H9 (cell line): Measurements from ENCODE around the gene TMEM47. TPM values are rescaled to one million over a fixed set of nuclear protein-coding genes. Genes with fewer than 3 reads are reported as not detected.

Experiments used
- DNase-seq: peaks from one replicate; pipeline ENCODE4 v3.0.0-alpha.2; 2017
- H2AFZ ChIP-seq: one replicate; pipeline ENCODE4 v1.6.1; 2013; ENCODE audit warnings: mild to moderate bottlenecking, low read length, control low read depth, moderate library complexity
- H2AK5ac ChIP-seq: 2 replicates; pipeline ENCODE4 v1.6.1; 2013; ENCODE audit warnings: low read length, control low read depth, mixed read lengths; ENCODE audit not compliant: insufficient read length
- H2BK120ac ChIP-seq: one replicate; pipeline ENCODE4 v1.6.1; 2013; ENCODE audit warnings: low read depth, mild to moderate bottlenecking, low read length, control low read depth, inconsistent platforms; ENCODE audit not compliant: poor library complexity, severe bottlenecking
- H2BK12ac ChIP-seq: 2 replicates; pipeline ENCODE4 v1.6.1; 2013; ENCODE audit warnings: low read length, control low read depth, mixed read lengths, low read depth; ENCODE audit not compliant: insufficient read length
- H2BK15ac ChIP-seq: 2 replicates; pipeline ENCODE4 v1.6.1; 2013; ENCODE audit warnings: low read depth, low read length, control low read depth
- H2BK20ac ChIP-seq: one replicate; pipeline ENCODE4 v1.6.1; 2013; ENCODE audit warnings: low read depth, mild to moderate bottlenecking, low read length, control low read depth, inconsistent platforms; ENCODE audit not compliant: poor library complexity, severe bottlenecking
- H2BK5ac ChIP-seq: 2 replicates; pipeline ENCODE4 v1.6.1; 2013; ENCODE audit warnings: low read length, control low read depth, mixed read lengths; ENCODE audit not compliant: insufficient read length
- H3K14ac ChIP-seq: 2 replicates; pipeline ENCODE4 v1.6.1; 2013; ENCODE audit warnings: low read length, control low read depth; ENCODE audit not compliant: insufficient read depth
- H3K18ac ChIP-seq: 2 replicates; pipeline ENCODE4 v1.6.1; 2013; ENCODE audit warnings: low read depth, mild to moderate bottlenecking, mixed read lengths, low read length, control low read depth; ENCODE audit not compliant: insufficient read length
- H3K23ac ChIP-seq: 2 replicates; pipeline ENCODE4 v1.6.1; 2013; ENCODE audit warnings: low read length, control low read depth, mixed read lengths, low read depth; ENCODE audit not compliant: insufficient read length
- H3K23me2 ChIP-seq: 2 replicates; pipeline ENCODE4 v1.6.1; 2013; ENCODE audit warnings: low read depth, mild to moderate bottlenecking, mixed read lengths, low read length, control low read depth; ENCODE audit not compliant: insufficient read length, poor library complexity, severe bottlenecking
- H3K27ac ChIP-seq: 2 replicates; pipeline ENCODE4 v1.5.1; 2013; ENCODE audit warnings: low read length, control low read depth, mixed read lengths, low read depth; ENCODE audit not compliant: insufficient read length
- H3K27me3 ChIP-seq: 2 replicates; pipeline ENCODE4 v1.6.1; 2013; ENCODE audit warnings: low read length, control low read depth, inconsistent platforms; ENCODE audit not compliant: insufficient read depth
- H3K4ac ChIP-seq: 2 replicates; pipeline ENCODE4 v1.6.1; 2013; ENCODE audit warnings: low read depth, mild to moderate bottlenecking, control low read depth, inconsistent platforms, low read length, moderate library complexity
- H3K4me1 ChIP-seq: 2 replicates; pipeline ENCODE4 v1.6.1; 2013; ENCODE audit warnings: low read length, control low read depth, inconsistent platforms; ENCODE audit not compliant: insufficient read depth
- H3K4me2 ChIP-seq: 2 replicates; pipeline ENCODE4 v1.6.1; 2013; ENCODE audit warnings: low read length, control low read depth, mixed read lengths; ENCODE audit not compliant: insufficient read length, insufficient read depth
- H3K56ac ChIP-seq: 2 replicates; pipeline ENCODE4 v1.6.1; 2013; ENCODE audit warnings: low read depth, mild to moderate bottlenecking, mixed read lengths, low read length, control low read depth; ENCODE audit not compliant: insufficient read length
- H3K79me1 ChIP-seq: 2 replicates; pipeline ENCODE4 v1.6.1; 2013; ENCODE audit warnings: low read depth, mild to moderate bottlenecking, moderate library complexity, low read length, control low read depth, inconsistent platforms; ENCODE audit not compliant: insufficient read depth, poor library complexity, severe bottlenecking
- H3K79me2 ChIP-seq: 2 replicates; pipeline ENCODE4 v1.6.1; 2013; ENCODE audit warnings: low read length, control low read depth, inconsistent platforms; ENCODE audit not compliant: insufficient read depth
- H3K9ac ChIP-seq: 2 replicates; pipeline ENCODE4 v1.6.1; 2013; ENCODE audit warnings: low read length, control low read depth, mixed read lengths; ENCODE audit not compliant: insufficient read length; ENCODE audit errors: extremely low read depth
- H3K9me3 ChIP-seq: one replicate; pipeline ENCODE4 v1.6.1; 2013; ENCODE audit warnings: low read depth, low read length, inconsistent platforms; ENCODE audit not compliant: control insufficient read depth
- H3T11ph ChIP-seq: one replicate; pipeline ENCODE4 v1.6.1; 2013; ENCODE audit warnings: mild to moderate bottlenecking, low read length, control low read depth, inconsistent platforms
- H4K20me1 ChIP-seq: one replicate; pipeline ENCODE4 v1.6.1; 2013; ENCODE audit not compliant: control insufficient read depth, insufficient read length, insufficient read depth
- H4K5ac ChIP-seq: 2 replicates; pipeline ENCODE4 v1.6.1; 2013; ENCODE audit warnings: low read depth, mild to moderate bottlenecking, mixed read lengths, low read length, control low read depth; ENCODE audit not compliant: insufficient read length
- H4K8ac ChIP-seq: replicated peaks from 2 replicates; pipeline ENCODE4 v1.6.1; 2013; ENCODE audit warnings: low read length, control low read depth, mixed read lengths, low read depth; ENCODE audit not compliant: insufficient read length
- H4K91ac ChIP-seq: 2 replicates; pipeline ENCODE4 v1.6.1; 2013; ENCODE audit warnings: low read depth, mild to moderate bottlenecking, moderate library complexity, mixed read lengths, low read length, control low read depth; ENCODE audit not compliant: insufficient read length
- H3K27ac Mint-ChIP-seq, 3 experiments: 2 replicates in 2 of 3; 3 replicates in 1 of 3; pipeline ENCODE4 v1.8.0; 2020 to 2021; ENCODE audit warnings: mixed read lengths in 3 of 3, mild to moderate bottlenecking in 1 of 3, moderate library complexity in 1 of 3
- H3K27me3 Mint-ChIP-seq: 2 replicates; pipeline ENCODE4 v1.8.0; 2021; ENCODE audit warnings: low read depth, mild to moderate bottlenecking, moderate library complexity, mixed read lengths
- H3K36me3 Mint-ChIP-seq, 3 experiments: 2 replicates in 2 of 3; 3 replicates in 1 of 3; pipeline ENCODE4 v1.8.0; 2020 to 2021; ENCODE audit warnings: low read depth in 3 of 3, mixed read lengths in 3 of 3; ENCODE audit not compliant: insufficient read depth in 1 of 3
- H3K4me1 Mint-ChIP-seq, 2 experiments: 2 replicates each; pipeline ENCODE4 v1.8.0; 2020; ENCODE audit warnings: mixed read lengths in 2 of 2
- H3K4me3 Mint-ChIP-seq, 2 experiments: 2 replicates in 1 of 2; 3 replicates in 1 of 2; pipeline ENCODE4 v1.8.0; 2020 to 2021; ENCODE audit warnings: mild to moderate bottlenecking in 2 of 2, mixed read lengths in 2 of 2, moderate library complexity in 1 of 2
- H3K9me3 Mint-ChIP-seq, 2 experiments: 2 replicates in 1 of 2; 3 replicates in 1 of 2; pipeline ENCODE4 v1.8.0; 2020; ENCODE audit warnings: mild to moderate bottlenecking in 2 of 2, mixed read lengths in 2 of 2, moderate library complexity in 1 of 2
- WGBS: extraction: QIAGEN DNeasy Blood & Tissue Kit; methylation state at CpG from one replicate; pipeline ENCODE4 v1.1.7; 2013; ENCODE audit warnings: missing lambda C conversion rate, low lambda C conversion rate, mixed read lengths; ENCODE audit not compliant: insufficient read length; ENCODE audit errors: extremely low coverage; 5-methylcytosine and 5-hydroxymethylcytosine counted together
- total RNA-seq: library from RNA; stranded (reverse); gene quantifications from 2 replicates; pipeline ENCODE4 v1.2.1, GENCODE V29; 2021
- TF ChIP-seq, protein P1 (sequence below): fragments of 200-600 bp; sonication (generic); conservative IDR thresholded peaks from 3 replicates; pipeline ENCODE4 v1.8.0; 2021; ENCODE audit warnings: antibody characterized with exemption, mild to moderate bottlenecking

The TMEM47 gene
- total RNA-seq, 1 experiment from 2014 or later, result 26.0 TPM

DNA sequence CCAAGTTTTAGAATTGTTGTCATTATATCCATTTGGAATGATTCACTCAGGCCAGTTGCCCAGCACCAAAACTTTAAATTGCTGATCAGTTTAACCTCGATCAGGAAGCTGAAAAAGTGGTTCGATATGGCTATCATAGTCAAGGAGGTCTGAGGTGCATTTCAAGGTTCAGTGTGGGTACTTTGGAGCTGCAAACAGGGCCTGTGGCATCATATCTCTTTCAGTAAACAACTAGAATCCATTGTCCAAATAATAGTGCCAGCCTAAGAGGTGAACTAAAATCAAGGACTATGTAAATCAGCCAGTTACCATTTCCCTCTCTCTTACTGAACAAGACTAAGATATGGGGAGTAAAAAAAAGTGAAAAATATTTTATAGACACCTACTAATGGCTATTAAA is 14.2 kb downstream of the TMEM47 start:
- H2BK20ac ChIP-seq, result no peak overlapping the region
- H3K23ac ChIP-seq, result no peak overlapping the region
- Mint-ChIP-seq H3K4me3 (no peak overlapping the region), H3K4me1 (peaks cover 20 to 35% of the 10 kb centered on the region in 2 experiments), H3K36me3 (peaks cover 0 to 4% (median 0%) of the 10 kb centered on the region in 3 experiments; a peak in 2 of 7 replicates), H3K27me3 (no peaks in the 10 kb centered on the region), H3K9me3 (peaks cover 2 to 36% of the 10 kb centered on the region in 2 experiments; a peak in 4 of 5 replicates), H3K27ac (no peak overlapping the region)
- H3K79me1 ChIP-seq, result no peaks in the 10 kb centered on the region
- H2BK5ac ChIP-seq, result no peak overlapping the region
- no peak overlapping the region for H3K9ac ChIP-seq
- H3K79me2 ChIP-seq, result peaks cover 7% of the 10 kb centered on the region; the same call in 1 of the 2 replicates
- no peak overlapping the region for H4K8ac ChIP-seq
- no peak overlapping the region for H3T11ph ChIP-seq
- no peak overlapping the region for H2AK5ac ChIP-seq
- H3K4me1 ChIP-seq, result no peaks in the 10 kb centered on the region
- H4K20me1 ChIP-seq, result no peaks in the 10 kb centered on the region
- no peak overlapping the region for H3K14ac ChIP-seq
- H3K4ac ChIP-seq, result no peak overlapping the region
- H3K56ac ChIP-seq, result no peak overlapping the region
- H3K9me3 ChIP-seq, result no peaks in the 10 kb centered on the region
- no peak overlapping the region for H2AFZ ChIP-seq
- DNase-seq, result no peak
- H4K91ac ChIP-seq, result no peak overlapping the region
- no peak overlapping the region for H3K18ac ChIP-seq
- H3K27me3 ChIP-seq, result no peaks in the 10 kb centered on the region
- H2BK120ac ChIP-seq, result no peak overlapping the region
- no peak overlapping the region for H2BK12ac ChIP-seq
- no peak overlapping the region for H4K5ac ChIP-seq
- TF ChIP-seq, protein P1, sequence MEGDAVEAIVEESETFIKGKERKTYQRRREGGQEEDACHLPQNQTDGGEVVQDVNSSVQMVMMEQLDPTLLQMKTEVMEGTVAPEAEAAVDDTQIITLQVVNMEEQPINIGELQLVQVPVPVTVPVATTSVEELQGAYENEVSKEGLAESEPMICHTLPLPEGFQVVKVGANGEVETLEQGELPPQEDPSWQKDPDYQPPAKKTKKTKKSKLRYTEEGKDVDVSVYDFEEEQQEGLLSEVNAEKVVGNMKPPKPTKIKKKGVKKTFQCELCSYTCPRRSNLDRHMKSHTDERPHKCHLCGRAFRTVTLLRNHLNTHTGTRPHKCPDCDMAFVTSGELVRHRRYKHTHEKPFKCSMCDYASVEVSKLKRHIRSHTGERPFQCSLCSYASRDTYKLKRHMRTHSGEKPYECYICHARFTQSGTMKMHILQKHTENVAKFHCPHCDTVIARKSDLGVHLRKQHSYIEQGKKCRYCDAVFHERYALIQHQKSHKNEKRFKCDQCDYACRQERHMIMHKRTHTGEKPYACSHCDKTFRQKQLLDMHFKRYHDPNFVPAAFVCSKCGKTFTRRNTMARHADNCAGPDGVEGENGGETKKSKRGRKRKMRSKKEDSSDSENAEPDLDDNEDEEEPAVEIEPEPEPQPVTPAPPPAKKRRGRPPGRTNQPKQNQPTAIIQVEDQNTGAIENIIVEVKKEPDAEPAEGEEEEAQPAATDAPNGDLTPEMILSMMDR, result no peak
- no peaks in the 10 kb centered on the region for H3K23me2 ChIP-seq
- H3K27ac ChIP-seq, result no peak overlapping the region
- H3K4me2 ChIP-seq, result no peak overlapping the region
- WGBS, result no CpG with 5 or more reads among the region's 2 CpGs
- no peak overlapping the region for H2BK15ac ChIP-seq
